SU-DHL-6 (cell line): ENCODE measurements around the gene CUX1.
A peak's percentile ranks its signal among the peaks of the same experiment; 100 is the strongest.

ENCODE experiments used
- H2AFZ ChIP-seq: fragments of 200-600 bp; sonication (generic); 2 replicates; pipeline ENCODE4 v1.6.1; 2014; ENCODE audit warnings: low read depth, mild to moderate bottlenecking, moderate library complexity, mixed read lengths, antibody characterized with exemption, low read length; ENCODE audit not compliant: severe bottlenecking
- H3F3A ChIP-seq: fragments of 200-600 bp; shearing (Covaris generic); 2 replicates; pipeline ENCODE4 v1.6.0; 2016; ENCODE audit warnings: antibody characterized with exemption, mild to moderate bottlenecking; ENCODE audit not compliant: insufficient read depth
- H3K27ac ChIP-seq: fragments of 200-600 bp; sonication (generic); 2 replicates; pipeline ENCODE4 v1.5.1; 2016; ENCODE audit warnings: low read depth, mild to moderate bottlenecking, low read length, moderate library complexity, mixed read lengths
- H3K27me3 ChIP-seq: fragments of 200-600 bp; sonication (generic), shearing (Covaris generic); 2 replicates; pipeline ENCODE4 v1.6.0; 2014; ENCODE audit warnings: mild to moderate bottlenecking, low read length
- H3K36me3 ChIP-seq: fragments of 200-600 bp; sonication (generic); 2 replicates; pipeline ENCODE4 v1.6.1; 2014; ENCODE audit warnings: mild to moderate bottlenecking, low read length, mixed read lengths
- H3K4me2 ChIP-seq: fragments of 300-600, 200-600 bp; shearing (Covaris generic), sonication (generic); 2 replicates; pipeline ENCODE4 v1.6.0; 2014; ENCODE audit warnings: low read length, low read depth, mild to moderate bottlenecking; ENCODE audit not compliant: poor library complexity, severe bottlenecking
- H3K4me3 ChIP-seq: fragments of 200-600 bp; sonication (generic); 2 replicates; pipeline ENCODE4 v1.5.1; 2014; ENCODE audit warnings: antibody characterized with exemption, low read length, mild to moderate bottlenecking, mixed read lengths; ENCODE audit not compliant: insufficient read depth, poor library complexity, severe bottlenecking
- H3K79me2 ChIP-seq: fragments of 200-600 bp; sonication (generic); 2 replicates; pipeline ENCODE4 v1.6.1; 2014; ENCODE audit warnings: mild to moderate bottlenecking, low read length, moderate library complexity; ENCODE audit not compliant: insufficient read depth
- H3K9ac ChIP-seq: fragments of 200-600 bp; sonication (generic); 2 replicates; pipeline ENCODE4 v1.7.0; 2014; ENCODE audit warnings: mild to moderate bottlenecking, low read length
- H3K9me2 ChIP-seq: fragments of 200-600 bp; sonication (generic); replicated peaks from 2 replicates; pipeline ENCODE4 v1.6.1; 2014; ENCODE audit warnings: low read length; ENCODE audit not compliant: insufficient read depth
- H3K9me3 ChIP-seq: fragments of 200-600 bp; sonication (generic); 2 replicates; pipeline ENCODE4 v1.6.1; 2014; ENCODE audit warnings: low read length, mixed read lengths; ENCODE audit not compliant: insufficient read depth
- H4K20me1 ChIP-seq: fragments of 200-600 bp; sonication (generic); 2 replicates; pipeline ENCODE4 v1.6.1; 2014; ENCODE audit warnings: low read depth, mild to moderate bottlenecking, antibody characterized with exemption, low read length, moderate library complexity, mixed read lengths
- CTCF ChIP-seq: fragments of 200-600 bp; sonication (generic); IDR thresholded peaks from one replicate; pipeline ENCODE4 v1.5.1; 2017; ENCODE audit warnings: antibody characterized with exemption, mild to moderate bottlenecking, low read length, moderate library complexity; ENCODE audit not compliant: insufficient read depth, poor library complexity, severe bottlenecking
- EZH2phosphoT487 ChIP-seq: fragments of 200-600 bp; sonication (generic), shearing (Covaris generic); conservative IDR thresholded peaks from 2 replicates; pipeline ENCODE4 v1.6.1; 2018; ENCODE audit warnings: mild to moderate bottlenecking, antibody characterized with exemption, low read length, moderate library complexity, mixed read lengths

Gene CUX1

GRCh38 chr7:101863598-101863997 is 46.2 kb downstream of the CUX1 start:
- Histone ChIP-seq H3K27me3 (no peaks in the 10 kb centered on the region), H3K9me2 (no peaks in the 10 kb centered on the region), H2AFZ (no peak overlapping the region), H3K36me3 (no peaks in the 10 kb centered on the region; the same call in 1 of the 2 replicates), H3K4me2 (peak overlapping the region; percentile 90), H3K9ac (peak overlapping the region; percentile 77), H3K79me2 (peaks cover 78% of the 10 kb centered on the region), H4K20me1 (no peaks in the 10 kb centered on the region), H3F3A (peaks cover 98% of the 10 kb centered on the region), H3K4me3 (peak overlapping the region; percentile 25), H3K9me3 (no peaks in the 10 kb centered on the region), H3K27ac (peak overlapping the region; percentile 97)
- TF ChIP-seq EZH2phosphoT487 (no peak), CTCF (no peak)

GRCh38 chr7:101864039-101864438 is 46.6 kb downstream of the CUX1 start:
- Histone ChIP-seq H3K9me3 (no peaks in the 10 kb centered on the region), H2AFZ (no peak overlapping the region), H3K27ac (peak overlapping the region; percentile 97), H3K9me2 (no peaks in the 10 kb centered on the region), H3K36me3 (no peaks in the 10 kb centered on the region; the same call in 1 of the 2 replicates), H3F3A (peaks cover 98% of the 10 kb centered on the region), H3K9ac (peak overlapping the region; percentile 77), H3K79me2 (peaks cover 78% of the 10 kb centered on the region), H3K4me2 (peak overlapping the region; percentile 90), H3K4me3 (peak overlapping the region; percentile 25), H4K20me1 (no peaks in the 10 kb centered on the region), H3K27me3 (no peaks in the 10 kb centered on the region)
- no peak for TF ChIP-seq CTCF
- TF ChIP-seq EZH2phosphoT487: no peak

GRCh38 chr7:101865031-101865430 is 47.6 kb downstream of the CUX1 start:
- Histone ChIP-seq H2AFZ (no peak overlapping the region), H3K9ac (peak overlapping the region; percentile 47), H4K20me1 (no peaks in the 10 kb centered on the region), H3K4me2 (peak overlapping the region; percentile 90), H3K79me2 (peaks cover 78% of the 10 kb centered on the region), H3F3A (peaks cover 98% of the 10 kb centered on the region), H3K36me3 (no peaks in the 10 kb centered on the region; the same call in 1 of the 2 replicates), H3K4me3 (peak overlapping the region; percentile 5), H3K27me3 (no peaks in the 10 kb centered on the region), H3K9me2 (no peaks in the 10 kb centered on the region), H3K27ac (peak overlapping the region; percentile 97), H3K9me3 (no peaks in the 10 kb centered on the region)
- TF ChIP-seq EZH2phosphoT487 (no peak), CTCF (no peak)
